Suprapubic skin (tissue), 3 donors: Measurements from ENCODE around the gene GRIK3.

ENCODE experiments used
- POLR2A ChIP-seq, 2 donors: fragments of 450-650 bp; IDR thresholded peaks; one replicate each; pipeline ENCODE4 v1.6.1; 2017; ENCODE audit warnings: antibody characterized with exemption in 2 of 2, mild to moderate bottlenecking in 2 of 2, moderate library complexity in 2 of 2
- TF ChIP-seq, protein P1 (sequence below), 2 donors: fragments of 200-600 bp in 1 of 2; fragments of 450-650 bp in 1 of 2; sonication (generic) in 1 of 2; IDR thresholded peaks; one replicate each; pipeline ENCODE4 v1.5.1; 2016 to 2019; ENCODE audit warnings: antibody characterized with exemption in 2 of 2, mild to moderate bottlenecking in 1 of 2, moderate library complexity in 1 of 2

DNA sequence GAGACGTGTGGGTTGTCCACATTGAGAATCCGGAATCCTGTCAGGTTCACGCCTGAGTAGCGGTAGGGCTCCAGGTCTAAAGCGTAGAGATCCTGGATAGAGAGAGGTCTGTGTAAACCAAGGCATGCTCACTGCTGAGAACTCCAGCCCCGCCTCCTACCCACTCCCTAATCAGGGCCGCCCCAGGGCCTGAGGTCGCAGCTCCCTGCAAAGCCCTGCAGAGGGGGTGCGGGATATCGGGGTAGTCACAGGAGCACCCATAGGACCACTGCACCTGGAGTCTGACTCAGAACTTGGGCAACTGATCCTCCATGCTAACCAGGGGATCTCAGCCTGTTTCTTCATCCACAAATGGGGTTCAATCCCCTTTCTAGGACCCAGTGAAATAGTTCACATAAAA is 174.4 kb downstream of the GRIK3 start:
- TF ChIP-seq, protein P1, sequence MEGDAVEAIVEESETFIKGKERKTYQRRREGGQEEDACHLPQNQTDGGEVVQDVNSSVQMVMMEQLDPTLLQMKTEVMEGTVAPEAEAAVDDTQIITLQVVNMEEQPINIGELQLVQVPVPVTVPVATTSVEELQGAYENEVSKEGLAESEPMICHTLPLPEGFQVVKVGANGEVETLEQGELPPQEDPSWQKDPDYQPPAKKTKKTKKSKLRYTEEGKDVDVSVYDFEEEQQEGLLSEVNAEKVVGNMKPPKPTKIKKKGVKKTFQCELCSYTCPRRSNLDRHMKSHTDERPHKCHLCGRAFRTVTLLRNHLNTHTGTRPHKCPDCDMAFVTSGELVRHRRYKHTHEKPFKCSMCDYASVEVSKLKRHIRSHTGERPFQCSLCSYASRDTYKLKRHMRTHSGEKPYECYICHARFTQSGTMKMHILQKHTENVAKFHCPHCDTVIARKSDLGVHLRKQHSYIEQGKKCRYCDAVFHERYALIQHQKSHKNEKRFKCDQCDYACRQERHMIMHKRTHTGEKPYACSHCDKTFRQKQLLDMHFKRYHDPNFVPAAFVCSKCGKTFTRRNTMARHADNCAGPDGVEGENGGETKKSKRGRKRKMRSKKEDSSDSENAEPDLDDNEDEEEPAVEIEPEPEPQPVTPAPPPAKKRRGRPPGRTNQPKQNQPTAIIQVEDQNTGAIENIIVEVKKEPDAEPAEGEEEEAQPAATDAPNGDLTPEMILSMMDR (IDR thresholded peaks at IDR 0.05), result no peak
- TF ChIP-seq POLR2A (IDR thresholded peaks at IDR 0.05), result no peak
